ENCODE measurements around the gene DDX31.
"Not testable (repeated sequence)": the region's sequence is repeated elsewhere in the genome, so short reads cannot be mapped to it uniquely, and the experiment has no call there.

The DDX31 gene

DNA sequence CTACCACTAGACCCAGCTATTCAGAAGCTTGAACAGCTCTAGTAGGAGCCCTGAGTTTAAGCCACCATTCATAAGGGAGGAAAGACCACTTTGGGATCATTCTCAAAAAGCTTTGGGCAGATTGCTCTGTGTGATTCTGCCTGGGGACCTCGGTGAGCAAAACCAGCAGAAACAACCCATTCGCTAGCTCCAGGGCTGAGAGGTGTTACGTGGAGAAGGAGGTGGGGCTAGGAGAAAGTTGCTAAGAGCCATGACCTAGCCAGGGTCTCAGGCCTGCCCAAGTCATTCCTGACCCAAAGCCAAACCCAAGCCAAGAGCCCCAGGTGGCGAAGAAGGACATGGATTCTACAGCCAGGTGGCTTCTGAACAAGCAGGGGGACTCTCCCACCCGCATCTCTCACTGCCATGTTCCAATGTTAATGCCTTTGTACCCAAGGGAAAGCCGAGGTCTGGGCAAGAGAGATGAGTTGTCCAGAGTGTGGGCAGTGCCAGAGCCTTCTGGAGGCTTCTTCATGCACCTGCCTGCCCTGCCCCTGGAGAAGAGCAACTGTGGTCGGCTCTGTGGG is 91.3 kb downstream of the DDX31 start:
- no peak for DNase-seq (ENCODE audit: low read depth)

DNA sequence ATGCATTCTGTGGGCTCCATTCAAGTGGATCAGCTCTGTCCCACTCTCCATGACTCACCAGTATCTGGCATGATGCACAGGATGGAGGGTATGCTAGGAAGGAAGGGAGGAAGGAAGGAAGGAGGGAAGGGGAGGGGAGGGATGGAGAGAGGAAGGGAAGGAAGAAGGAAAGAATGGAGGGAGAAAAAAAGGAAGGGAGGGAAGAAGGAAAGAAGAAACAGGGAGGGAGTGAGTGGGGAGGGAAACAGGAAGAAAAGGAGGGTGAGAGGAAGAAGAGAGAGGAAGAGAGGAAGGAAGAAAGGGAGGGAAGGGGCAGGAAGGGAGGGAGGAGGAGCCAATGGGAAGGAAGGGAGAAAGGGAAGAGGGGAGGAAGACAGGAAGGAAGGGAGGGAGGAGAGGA is 92.7 kb downstream of the DDX31 start:
- DNase-seq (ENCODE audit: low read depth): no peak

DNA sequence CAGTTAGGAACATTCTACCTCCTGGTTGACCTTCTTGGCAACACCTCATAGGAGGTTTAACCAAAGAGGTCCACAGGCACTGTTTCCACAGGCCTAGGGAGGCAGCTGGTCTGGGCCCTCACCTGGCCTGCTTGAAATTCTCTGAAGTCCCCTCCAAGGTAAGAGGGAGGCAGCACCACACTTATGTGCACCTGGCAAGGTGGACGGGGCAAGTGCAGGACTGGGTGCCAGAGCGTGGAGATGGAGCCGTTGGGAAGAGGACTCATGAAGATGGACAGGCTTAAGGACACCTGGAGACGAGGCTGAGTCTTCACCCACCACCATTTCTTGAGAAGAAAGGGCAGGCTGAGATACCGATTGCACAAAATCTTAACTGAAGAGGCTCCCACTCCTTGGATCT is 94.0 kb downstream of the DDX31 start:
- DNase-seq (ENCODE audit: low read depth): no peak

DNA sequence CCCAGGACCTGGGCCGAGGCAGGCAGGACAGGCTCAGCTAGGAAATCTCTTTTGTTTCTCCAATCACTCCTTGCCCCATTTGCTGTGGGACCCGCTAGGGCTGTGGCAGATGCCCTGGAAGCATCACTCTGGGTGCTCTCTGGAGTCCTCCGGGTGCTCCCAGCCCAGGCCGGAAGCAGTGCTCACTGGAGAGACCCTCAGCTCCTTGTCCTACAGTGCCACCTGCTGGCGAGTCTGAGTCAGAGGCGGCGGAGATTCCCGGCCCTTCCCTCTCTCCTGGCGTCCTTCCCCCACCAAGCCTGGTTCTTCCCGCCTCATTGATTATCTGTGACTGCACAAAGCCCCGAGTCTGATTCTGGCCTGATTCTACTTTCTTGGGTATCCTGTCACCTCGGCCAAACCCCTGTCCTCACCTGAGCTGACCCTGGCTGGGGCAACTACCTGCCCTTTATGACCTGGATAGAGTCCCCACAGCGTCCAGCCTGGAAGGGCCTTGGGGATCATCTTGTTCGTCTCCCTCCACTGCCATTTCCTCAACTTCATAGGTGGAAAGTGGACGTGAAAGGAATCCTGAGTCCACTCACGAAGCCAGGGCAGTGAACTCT is 94.7 kb downstream of the DDX31 start:
- no peak for DNase-seq (ENCODE audit: low read depth)

DNA sequence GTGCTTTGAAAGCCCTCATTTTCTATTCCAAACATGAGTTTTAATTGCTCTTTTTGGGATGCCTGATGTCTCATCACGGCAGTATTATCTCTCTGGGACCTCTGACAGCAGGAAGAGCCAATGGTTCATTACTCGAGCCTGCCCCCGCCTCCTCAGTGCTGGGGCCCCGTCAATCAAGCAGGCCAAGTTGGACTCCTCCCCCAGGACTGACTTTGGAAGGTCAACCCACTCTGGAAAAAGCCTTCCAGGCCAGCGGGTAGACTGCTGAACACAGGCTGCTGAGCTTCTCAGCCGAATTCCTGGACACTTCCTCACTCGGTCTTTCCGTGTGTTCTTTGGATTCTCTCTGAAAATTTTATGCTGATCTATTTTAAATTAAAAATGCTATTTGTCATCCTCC is 96.9 kb downstream of the DDX31 start:
- DNase-seq (ENCODE audit: low read depth): no peak

DNA sequence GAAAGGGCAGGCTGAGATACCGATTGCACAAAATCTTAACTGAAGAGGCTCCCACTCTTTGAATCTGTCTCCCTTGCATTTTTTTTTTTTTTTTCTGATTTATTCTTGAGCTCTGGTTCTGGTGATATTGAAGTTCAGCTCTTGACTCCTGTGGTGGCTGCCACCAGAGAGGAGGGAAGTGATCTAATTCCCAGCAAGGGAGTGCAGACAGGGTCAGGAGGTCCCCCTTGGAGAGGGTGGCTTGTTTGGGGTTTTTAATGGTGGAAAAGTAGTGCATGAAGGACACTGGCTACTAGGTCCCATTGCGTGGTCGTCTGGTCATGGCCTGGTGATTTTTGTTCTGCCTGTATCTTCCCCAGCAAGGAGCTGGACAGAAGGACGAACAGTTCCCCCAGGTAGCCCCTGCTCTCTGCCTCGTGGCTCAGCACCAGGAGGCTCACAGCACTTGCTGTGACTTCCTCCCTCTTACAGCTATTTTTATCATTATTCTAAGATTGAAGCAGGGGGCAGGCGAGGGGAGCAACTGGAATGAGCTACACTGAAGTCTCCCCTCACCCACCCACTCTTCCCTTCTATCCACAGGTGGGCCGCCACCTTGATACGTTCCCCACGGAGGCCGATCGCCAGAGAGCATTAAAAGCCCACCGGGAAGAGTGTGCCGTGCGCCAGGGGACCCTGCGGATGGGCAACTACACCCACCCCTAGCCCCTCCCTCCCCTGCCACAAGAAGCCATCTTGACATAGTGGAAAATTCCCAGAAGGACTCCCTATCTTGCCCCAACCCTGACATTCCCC is 97.8 kb downstream of the DDX31 start:
- no peak for DNase-seq (ENCODE audit: low read depth)

DNA sequence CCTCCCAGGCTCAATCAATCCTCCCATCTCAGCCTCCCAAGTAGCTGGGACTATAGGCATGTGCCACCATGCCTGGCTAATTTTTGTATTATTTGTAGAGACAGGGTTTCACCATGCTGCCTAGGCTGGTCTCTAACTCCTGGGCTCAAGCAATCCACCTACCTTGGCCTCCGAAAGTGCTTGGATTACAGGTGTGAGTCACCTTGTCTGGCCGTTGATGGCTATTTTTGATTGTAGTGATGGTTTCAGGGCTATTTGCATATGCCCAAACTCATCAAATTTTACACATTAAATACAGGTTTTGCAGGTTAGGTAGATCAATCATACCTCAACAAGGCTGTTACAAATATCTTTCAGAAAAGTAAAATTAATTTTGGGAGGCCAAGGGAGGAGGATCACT is 101.0 kb downstream of the DDX31 start:
- not testable (repeated sequence) for DNase-seq (ENCODE audit: low read depth)

DNA sequence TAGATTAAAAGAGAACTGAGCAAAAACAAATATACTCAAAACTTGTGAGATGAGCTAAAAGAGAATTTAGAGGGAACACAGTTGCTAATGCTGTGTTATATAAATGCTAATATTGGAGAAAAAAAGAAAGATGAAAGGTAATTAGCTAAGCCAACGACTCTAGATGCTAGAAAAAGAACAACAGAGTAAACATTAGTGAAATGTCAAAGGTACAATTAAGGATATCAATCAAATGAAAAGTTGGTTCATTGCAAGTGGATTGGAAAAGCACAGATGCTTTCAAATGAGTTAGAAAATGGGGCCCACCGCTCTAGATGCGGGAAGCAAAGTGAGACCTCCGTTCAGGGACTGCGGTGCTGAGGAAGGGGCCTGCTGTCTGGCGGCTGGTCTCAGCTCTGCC is 105.3 kb downstream of the DDX31 start:
- DNase-seq (ENCODE audit: low read depth): no peak

DNA sequence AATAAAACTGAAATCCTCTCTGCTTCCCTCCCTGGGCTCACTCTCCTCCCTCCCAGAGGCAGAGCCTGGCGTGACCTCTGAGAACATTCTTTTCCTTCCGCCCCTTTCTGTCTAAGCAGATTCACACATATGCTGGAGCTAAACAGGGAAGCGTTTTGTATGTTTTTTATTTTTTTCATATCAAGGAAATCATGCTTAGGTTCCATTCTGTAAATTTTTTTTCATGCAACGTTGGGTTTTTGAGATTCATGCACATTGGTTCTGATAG is 107.5 kb downstream of the DDX31 start:
- no peak for DNase-seq (ENCODE audit: low read depth)

DNA sequence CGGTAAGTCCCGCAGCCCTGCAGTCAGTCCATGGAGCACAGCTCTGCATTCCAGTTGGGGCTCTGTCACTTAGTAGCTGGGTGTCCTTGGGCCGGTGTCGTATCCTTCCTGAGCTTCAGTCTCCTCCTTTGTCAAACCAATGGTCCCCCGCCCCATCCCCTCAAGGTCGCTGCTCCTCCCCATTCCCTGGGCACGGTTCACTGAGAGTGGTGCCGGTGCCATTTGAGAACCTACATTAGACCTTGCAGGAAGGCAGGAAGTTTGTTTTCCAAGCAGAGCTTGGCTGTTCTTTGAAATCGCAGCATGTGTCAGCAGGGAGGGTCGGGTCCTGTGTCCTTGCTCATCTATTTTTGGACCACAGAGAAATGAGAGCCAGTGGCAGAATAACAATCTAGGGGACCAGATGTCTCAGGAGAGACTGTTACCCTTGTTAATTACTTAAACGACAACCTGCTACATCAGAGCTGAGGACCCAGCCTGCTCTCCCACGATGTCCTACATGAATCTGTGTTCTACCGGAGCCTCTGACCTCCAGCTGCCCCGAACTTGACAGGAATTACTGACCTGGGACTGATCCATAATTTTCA is 109.1 kb downstream of the DDX31 start:
- no peak for DNase-seq (ENCODE audit: low read depth)

DNA sequence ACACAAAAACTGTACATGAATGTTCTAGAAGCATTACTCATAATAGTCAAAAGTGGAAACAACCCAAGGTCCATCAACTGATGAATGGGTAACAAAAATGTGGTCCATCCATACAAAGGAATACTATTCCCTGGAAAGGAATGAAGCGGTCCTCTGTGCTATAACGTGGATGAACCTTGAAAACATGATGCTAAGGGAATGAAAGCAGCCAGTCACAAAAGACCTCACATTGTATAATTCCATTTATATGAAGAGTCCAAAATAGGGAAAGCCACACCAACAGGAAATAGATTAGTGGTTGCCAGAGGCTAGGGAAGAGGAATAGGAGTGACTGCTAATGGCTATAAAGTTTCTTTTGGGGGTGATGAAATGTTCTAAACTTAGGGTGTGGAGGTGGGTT is 110.1 kb downstream of the DDX31 start:
- no peak for DNase-seq (ENCODE audit: low read depth)

DNA sequence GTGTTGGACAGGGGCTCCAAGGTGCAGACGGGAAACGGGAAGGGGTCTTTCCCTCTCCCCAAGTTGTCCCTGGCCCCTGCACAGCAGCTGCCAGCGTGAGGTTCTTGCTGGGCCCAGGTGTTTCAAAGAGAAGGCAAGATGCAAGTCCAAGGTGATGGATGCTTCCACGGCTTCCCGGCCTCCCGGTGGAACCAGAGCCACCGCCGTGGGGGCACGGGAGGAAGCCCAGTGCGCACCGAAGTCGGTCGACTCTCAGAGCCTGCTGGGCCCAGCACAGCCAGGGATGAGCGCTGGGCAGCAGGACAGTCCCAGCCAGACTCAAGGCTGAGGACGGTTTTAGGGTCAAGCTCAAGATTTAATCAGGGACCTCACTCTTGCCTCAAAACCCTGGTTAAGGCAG is 112.6 kb downstream of the DDX31 start:
- DNase-seq (ENCODE audit: low read depth): no peak

DNA sequence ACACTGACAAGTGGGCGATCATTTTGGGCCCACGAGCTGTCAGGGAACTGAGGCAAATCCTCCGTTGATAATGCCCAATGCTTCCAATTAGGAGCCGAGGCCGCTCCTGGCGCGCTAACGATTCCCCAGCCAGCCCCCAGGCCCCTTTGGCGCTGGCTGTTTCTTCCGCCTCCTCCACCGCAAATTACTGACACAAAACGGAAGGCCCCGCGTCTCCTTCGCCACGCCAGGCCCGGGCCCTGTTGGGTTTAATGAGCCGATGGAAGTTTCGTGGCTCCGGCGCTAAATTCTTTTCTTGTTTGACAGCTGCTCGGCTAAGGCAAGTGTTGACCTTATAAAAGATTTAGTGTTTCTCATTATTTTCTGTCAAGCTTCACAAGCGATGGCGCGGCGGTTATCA is 113.1 kb downstream of the DDX31 start:
- DNase-seq (ENCODE audit: low read depth): no peak

DNA sequence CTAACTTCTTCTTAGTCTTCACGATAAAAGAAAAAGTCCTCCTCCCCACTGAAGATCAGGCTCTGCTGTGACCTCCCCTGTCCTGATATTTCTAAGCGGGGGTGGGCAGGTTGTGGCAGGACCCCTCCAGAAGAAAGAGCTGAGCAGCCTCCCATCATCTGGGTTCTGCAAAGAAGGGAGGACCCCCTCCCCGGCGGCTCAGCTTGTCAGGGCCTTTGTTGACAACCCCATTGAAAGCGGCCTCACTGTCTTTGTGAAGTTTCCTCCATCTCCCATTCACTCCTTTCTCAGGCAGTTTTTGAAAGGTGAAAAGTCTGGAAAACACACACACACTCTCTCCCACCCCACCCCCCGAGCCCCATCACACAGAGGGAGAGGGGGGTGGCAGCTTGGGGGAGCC is 113.5 kb downstream of the DDX31 start:
- DNase-seq (ENCODE audit: low read depth): no peak

DNA sequence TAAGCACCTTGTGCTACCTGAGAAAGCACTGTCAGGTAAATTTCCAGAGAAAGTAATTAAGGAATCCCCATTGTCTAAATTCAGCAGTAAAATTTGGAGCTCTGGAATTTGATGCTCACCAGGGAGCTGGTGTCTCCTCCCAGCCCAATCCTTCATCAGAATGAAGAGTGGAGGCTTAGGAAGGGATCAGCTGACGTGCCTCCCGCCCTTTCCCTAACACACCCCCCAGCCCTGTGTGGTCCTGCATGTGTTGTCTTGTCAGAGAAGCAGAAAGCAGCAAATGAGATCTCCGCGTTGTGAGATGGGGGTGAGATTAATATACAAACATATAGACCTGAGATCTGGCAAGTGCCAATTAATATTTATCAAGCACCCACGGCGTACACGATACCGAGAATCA is 114.3 kb downstream of the DDX31 start:
- DNase-seq (ENCODE audit: low read depth): no peak

DNA sequence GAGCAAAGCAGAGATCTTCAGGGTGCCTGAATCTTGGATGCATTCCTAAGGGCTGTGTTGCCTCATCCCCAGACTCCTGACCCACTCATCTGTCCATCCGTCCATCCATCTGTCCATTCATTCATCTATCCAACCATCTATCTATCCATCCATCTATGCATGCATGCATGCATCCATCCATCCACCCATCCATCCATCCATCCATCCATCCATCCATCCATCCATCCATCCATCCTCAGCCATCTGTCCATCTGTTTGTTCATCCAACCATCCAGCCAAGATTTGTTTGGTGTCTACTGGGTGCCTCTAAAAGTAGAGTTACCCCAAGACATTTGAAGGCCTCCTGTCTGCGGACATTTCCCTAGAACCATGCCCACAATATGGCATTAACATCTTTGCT is 115.0 kb downstream of the DDX31 start:
- DNase-seq (ENCODE audit: low read depth): no peak

DNA sequence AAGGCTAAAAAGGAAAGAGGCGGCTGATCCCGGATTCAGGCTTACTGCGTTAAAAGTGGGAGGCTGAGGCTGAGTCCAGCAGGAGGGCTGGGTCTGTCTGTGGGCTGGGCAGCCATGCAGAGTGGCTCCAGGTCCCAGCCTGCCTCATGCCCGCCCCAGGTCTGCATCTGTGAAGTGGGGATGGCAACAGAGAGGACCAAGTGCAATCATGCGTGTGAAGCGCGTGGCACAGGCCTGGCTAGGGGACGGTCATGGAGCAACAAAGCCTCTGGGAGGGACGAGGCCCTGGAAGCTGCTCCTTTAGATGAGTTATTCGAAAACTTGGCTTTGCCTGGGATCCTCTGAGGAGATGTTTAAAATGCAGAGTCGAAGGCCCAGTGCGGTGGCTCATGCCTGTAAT is 117.7 kb downstream of the DDX31 start:
- DNase-seq (ENCODE audit: low read depth): no peak

DNA sequence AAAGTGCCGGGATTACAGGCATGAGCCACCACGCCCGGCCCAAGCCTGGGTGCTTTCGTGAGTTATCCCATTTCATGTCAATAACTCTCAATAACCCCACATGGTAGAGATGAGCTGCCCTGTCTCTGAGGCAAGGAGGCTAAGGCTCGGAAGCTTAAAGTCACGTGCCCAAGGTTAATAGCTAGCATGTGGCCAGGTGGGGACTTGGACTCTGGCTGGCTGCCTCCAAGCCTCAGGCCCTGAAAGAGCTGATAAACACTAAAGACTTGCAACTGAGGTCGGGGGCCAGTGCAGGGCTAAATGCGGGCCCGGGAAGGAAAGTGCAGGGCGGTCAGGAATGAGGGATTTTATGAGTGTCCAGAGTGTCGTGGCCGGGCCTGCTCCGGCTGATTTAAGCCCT is 118.2 kb downstream of the DDX31 start:
- DNase-seq (ENCODE audit: low read depth): no peak

DNA sequence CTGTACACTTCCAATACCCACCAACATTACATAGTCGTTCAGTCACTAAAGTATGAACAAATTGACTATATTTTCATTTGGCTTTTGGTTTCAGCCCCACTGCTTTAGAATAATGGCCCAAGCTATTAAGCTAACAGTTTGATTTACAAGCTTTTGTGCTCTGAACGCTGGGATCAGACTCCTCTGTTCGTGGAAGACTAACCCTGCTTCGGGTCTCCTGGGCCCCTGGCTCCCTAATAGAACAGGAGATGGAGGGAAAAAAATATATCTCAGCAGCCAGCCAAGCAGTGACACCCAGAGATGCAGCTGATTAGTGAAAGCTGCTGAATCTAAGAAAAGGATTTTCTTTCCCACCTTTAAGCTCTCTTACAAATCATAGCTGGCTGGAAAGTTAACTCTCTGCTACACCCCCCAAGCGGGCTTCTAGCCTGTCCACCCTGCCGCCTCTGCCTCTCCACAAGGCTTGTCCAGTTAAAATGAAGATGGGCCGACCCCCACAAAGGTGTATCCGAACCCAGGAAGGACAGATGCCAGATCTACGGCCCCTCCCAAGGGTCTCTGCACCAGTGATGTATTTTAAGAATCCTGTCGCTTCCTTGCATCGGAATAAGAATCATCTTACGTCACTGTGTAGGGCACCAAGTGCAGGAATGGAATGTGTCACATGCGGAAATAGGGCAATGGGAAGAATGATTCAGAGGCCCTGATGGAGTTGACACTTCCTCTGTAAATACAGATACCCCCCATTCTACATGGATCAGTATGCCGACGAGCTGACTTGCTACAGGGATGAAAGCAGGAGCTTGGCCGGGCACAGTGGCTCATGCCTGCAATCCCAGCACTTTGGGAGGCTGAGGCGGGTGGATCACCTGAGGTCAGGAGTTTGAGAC is 120.8 kb downstream of the DDX31 start:
- DNase-seq (ENCODE audit: low read depth): no peak

DNA sequence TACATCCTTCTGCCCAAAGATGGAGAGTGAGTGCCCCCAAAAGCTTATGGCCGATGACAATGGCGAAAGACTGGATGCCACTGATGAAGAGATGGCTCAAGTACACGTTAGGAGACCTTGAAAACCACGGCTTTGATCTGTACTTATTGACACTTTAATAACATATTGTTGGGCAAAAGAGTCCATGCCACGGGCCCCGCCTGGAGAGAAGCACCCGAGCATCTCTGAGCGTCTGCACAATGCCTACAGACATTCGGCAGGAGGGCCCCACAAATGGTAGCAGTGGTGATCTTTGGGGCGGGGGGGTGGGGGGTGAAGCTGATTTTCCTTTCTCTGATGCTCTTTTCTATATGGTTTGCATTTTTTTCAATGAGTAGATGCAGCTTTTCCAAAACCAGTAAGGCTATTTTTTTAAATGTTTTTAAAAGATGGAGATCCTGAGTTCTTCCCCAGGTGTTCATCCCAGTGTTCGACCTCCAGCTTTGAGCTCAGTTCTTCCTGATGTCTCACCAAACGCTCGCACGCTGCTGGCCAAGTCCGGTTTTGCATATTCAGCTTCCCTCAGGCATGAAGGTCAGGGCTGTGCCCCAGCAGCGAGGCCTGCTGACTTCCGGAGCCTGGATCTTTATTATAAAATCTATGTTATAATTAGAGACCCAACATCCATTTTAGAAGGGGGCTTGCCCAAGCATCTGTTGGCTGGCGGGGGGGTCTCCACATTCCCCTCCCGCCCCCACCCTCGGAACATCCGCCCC is 121.6 kb downstream of the DDX31 start:
- DNase-seq (ENCODE audit: low read depth): no peak

DNA sequence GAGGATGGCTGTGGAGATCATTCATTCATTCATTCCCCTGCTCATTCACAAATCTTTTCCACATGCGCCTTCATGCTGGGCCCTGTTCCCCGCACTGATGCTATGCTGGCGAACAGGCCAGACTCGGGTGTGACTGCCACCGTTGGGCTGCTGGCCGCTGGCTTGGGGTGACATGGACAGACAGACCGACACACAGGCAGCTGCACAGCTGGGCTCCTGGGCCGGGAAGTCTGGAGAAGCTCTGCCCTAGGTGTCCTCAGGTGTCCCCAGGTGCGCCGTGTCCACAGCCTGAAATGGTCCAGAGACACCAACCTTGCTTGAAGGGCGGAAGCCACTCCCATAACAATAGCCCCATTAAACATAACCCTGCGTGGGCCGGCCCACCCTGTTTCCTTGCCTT is 122.3 kb downstream of the DDX31 start:
- DNase-seq (ENCODE audit: low read depth): no peak

DNA sequence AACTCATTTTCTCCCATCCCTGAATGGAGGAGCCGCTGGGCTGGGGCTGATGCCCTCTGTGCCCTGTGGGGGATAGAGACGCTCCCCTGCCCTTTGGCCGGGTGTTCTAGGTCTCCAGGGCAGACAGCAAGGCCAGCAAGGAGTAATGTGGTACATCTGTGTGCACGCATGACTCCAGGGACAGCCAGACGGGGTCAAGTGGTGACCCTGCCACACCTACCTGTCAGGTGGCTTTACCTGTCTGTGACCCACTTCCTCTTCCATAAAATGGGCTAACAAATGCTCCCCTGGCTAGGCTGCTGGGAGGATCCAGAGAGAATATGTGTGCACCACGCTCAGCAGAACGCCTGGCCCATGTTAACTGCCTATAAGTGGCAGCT is 122.7 kb downstream of the DDX31 start:
- no peak for DNase-seq (ENCODE audit: low read depth)

Data from stimulated activated CD4-positive, alpha-beta T cell treated with anti-CD3 and anti-CD28 coated beads, Interleukin-2, amount 100 ng/mL, for 4 hours (primary cell).